SHP77 treated with DMSO at 0.1 percent for 48 hours (cell line): Measurements from ENCODE around the gene TCAF1.
"Not testable (repeated sequence)": the region's sequence is repeated elsewhere in the genome, so short reads cannot be mapped to it uniquely, and the experiment has no call there.

Source experiments
- DNase-seq: peaks from one replicate; lab custom pipeline; 2025; lab: John Stamatoyannopoulos, UW

Gene TCAF1

DNA sequence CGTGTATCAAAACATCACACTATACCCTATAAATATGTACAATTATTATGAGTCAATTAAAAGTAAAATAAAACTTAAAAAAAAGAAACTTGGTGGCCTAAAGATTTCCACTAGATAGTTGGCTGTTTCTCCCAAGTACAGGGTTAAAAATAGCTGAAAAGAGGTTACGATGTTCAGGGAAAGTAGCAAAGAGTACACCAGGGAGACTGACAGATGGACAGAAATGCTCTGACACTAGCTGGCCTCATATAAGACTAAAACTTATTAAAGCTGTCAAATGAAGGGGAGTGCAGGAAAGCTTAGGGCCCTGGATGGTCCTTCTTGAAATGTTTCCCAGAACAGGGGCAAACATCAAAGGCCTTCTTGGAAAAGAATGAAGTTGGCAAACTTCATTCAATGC lies 51.3 kb downstream of the TCAF1 start:
- DNase-seq, result no peak

GRCh38 chr7:143849785-143850479 lies 52.0 kb downstream of the TCAF1 start:
- DNase-seq, result no peak

- no peak for DNase-seq
These were observed 53.8 kb downstream of the TCAF1 start for GRCh38 chr7:143848192-143848591.

DNA sequence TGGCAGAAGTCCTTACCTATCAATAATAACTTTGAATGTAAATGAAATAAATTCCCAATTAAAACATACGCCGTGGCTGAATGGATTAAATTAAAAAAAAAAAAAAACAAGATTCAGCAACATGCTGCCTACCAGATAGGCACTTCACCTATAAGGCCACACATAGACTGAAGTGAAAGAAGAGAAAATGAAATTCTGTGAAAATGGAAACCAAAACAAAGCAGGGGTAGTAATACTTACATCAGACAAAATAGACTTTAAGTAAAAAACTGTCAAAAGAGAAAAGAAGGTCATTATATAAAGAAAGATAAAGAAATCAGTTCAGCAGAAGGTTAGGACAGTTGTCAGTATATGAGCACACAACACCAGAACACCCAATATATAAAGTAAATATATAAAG lies 55.3 kb downstream of the TCAF1 start:
- no peak for DNase-seq

DNA sequence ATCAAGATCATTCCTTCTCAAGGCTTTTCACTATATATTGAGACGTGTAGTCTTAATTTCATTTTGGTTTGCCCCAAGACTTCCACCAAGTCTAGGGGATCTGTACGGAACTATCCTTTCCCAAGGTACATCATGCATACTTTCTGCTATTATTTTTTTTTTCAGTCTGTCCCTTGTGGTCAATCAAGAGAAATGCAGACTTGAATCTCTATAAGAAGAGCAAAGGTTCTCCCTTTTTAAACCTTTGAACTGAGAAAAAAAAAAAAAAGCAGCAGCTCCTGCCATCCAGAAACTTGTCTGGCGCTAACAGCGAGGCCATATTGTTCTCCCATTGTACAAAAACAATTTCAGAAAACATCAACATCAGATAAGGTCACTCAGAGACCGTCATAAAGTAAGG lies 60.3 kb downstream of the TCAF1 start:
- not testable (repeated sequence) for DNase-seq

- not testable (repeated sequence) for DNase-seq
These were observed 61.9 kb downstream of the TCAF1 start for GRCh38 chr7:143840062-143840461.

DNA sequence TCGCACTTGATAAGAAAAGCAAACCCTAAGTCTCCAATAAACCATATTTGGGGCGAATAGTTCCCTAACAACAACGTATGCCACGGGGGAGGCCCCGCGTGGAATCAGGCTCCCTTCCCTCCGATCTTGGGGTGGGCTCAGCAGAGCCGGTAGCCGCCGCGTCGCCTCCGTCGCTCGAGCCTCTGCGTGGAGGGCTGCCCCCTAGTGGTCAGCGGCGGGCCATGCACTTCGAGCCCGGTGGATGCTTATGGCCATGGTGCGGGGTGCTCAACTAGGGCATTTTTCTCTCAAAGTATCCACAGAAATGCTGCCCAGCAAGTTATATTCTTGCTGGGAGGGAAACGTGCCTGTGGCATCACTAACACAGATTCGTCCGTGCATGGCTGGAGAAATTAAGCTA lies 64.8 kb downstream of the TCAF1 start:
- not testable (repeated sequence) for DNase-seq

GRCh38 chr7:143836622-143837021 lies 65.4 kb downstream of the TCAF1 start:
- peak; percentile 12 for DNase-seq

DNA sequence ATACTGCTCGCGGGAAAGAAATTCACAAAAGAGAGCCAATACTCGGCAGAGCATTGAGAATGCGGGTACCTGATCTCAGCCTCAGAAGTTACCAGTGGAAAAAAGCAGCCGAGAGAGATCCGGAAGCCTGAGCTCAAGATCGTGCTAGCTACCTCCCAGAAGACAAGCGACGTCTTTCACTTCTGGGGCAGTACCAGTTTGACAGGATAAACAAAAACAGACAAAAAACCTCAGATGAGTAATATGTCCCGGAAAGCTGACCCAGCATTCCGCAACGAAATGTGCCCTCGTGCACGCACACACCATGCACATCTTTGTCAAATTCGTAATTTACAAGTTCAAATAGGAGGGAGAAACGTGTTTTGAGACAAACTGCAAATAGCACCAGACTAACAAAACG lies 65.9 kb downstream of the TCAF1 start:
- DNase-seq, result not testable (repeated sequence)

DNA sequence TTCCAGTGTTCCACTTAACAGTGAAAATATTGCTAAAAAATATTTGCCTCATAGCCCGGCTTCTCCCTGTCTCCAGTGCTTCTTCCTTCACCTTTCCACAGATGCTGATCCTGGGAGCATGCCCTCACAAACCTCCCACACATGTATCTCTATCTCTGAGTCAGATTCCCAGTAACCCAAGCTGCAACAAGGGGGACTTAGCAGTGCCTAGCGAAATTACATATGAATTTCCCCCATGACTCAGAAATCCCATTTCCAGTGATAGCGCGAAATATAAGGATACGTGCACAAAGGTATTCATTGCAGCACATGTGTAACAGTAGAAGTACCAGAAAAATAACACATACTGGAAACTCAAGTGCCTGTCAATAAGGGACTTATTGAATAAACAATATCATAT lies 75.4 kb downstream of the TCAF1 start:
- not testable (repeated sequence) for DNase-seq

- DNase-seq, result not testable (repeated sequence)
These were observed 77.5 kb downstream of the TCAF1 start for GRCh38 chr7:143824295-143825135.

DNA sequence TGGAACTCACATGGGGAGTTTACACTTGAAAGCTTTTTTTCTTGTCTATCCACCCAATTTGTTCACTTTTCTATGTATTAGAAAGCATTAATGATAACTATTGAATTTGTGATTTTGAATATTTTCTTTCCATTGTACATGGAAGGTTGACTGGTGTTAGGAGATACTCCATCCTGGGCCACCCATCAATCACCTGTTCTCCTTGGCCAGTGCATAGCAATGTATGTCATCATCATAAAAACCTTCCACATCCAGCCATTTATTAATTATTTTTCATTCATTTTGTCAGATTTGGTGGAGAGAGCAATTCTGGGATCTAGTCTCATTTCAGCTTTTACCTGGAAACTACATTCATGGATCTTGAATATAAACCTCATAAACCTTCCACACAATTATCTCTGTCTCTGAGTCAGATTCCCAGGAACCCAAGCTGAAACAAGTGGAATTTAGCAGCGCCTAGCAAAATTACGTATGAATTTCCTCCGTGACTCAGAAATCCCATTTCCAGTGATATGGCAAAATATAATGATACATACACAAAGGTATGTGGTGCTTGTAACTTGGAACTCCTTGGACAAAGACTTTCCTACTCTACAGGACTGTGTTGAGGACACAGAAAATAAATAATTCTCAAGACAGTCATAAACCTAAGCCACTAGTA lies 78.2 kb downstream of the TCAF1 start:
- not testable (repeated sequence) for DNase-seq

GRCh38 chr7:143821392-143822277 lies 80.3 kb downstream of the TCAF1 start:
- DNase-seq, result not testable (repeated sequence)

DNA sequence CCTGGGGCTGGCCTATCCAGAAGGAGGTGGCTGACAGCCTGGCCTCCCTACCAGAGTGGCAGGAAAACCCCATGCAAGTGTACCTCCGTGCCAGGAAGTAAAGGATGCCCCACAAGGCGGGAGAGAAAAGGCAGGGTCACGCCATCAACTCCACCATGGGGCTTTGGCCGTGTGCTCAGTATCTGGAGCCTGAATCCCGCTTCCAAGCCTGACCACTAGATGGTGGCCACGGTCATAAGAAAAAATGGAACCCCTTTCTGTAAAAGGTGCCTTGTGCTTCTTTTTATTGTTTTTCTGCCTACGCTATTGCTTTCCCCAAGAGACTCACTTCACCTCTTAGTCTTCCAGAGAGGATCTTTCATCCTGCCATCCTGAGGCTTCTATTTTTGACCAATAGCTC lies 84.1 kb downstream of the TCAF1 start:
- not testable (repeated sequence) for DNase-seq

DNA sequence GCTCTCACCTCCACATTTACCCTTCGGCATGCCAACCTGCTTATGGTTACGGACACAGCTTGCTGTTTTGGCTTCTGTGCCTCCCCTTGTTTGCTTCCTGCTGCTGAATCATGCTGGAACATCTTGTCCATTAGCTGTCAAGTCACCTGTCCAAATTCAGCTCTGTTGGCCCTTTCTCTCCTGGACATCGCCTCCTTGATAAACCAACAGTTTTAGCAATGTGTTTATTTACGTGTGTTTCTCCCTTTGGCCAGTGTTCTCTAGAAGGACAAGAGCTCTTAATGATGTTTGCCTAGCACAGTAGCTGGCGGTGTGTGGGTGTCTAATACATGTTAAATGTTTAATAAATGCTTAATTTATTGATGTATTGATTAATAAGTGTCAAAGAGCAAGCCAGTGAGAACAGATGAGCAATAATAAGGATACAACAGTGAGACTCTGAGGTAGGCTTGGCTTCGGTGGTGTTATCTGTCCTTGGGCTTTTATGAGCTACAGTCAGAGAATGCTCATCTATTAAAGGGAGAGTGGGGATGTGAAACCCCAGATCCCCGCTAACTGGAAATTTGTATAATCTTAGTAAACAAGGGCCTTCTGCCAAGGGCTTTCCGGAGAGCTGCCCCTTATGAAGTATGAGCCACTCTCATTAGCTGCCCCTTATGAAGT lies 85.4 kb downstream of the TCAF1 start:
- DNase-seq, result not testable (repeated sequence)

- DNase-seq, result not testable (repeated sequence)
These were observed 91.3 kb downstream of the TCAF1 start for GRCh38 chr7:143810639-143811038.

DNA sequence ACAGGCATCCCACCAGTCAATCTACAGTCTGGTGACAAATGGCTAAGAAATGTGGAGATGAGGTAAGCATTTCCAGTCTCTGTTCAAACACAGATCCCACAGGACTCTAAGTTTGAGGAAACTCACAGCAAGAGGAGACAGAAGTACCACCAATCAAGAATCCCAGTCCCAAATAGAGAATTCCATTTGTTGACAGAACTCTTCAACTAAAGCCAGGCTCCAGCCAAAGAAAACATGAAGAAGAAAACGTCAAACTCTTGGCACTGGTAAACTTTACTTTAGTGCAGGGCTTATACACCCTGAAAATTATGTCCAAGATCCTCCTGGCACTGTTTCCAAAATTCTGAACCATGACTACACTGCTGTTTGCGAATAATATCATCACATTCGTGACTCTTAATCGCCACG lies 95.3 kb downstream of the TCAF1 start:
- not testable (repeated sequence) for DNase-seq
